GM12874 (cell line): ENCODE results near the gene LPCAT1.
A peak's percentile ranks its signal among the peaks of the same experiment; 100 is the strongest.

Experiments used
- TF ChIP-seq, protein P1 (sequence below): IDR thresholded peaks from 2 replicates; pipeline ENCODE4 v1.5.1; 2011; ENCODE audit warnings: low read depth, mild to moderate bottlenecking, control low read depth, low read length, moderate library complexity; ENCODE audit not compliant: insufficient read depth

Gene LPCAT1

DNA sequence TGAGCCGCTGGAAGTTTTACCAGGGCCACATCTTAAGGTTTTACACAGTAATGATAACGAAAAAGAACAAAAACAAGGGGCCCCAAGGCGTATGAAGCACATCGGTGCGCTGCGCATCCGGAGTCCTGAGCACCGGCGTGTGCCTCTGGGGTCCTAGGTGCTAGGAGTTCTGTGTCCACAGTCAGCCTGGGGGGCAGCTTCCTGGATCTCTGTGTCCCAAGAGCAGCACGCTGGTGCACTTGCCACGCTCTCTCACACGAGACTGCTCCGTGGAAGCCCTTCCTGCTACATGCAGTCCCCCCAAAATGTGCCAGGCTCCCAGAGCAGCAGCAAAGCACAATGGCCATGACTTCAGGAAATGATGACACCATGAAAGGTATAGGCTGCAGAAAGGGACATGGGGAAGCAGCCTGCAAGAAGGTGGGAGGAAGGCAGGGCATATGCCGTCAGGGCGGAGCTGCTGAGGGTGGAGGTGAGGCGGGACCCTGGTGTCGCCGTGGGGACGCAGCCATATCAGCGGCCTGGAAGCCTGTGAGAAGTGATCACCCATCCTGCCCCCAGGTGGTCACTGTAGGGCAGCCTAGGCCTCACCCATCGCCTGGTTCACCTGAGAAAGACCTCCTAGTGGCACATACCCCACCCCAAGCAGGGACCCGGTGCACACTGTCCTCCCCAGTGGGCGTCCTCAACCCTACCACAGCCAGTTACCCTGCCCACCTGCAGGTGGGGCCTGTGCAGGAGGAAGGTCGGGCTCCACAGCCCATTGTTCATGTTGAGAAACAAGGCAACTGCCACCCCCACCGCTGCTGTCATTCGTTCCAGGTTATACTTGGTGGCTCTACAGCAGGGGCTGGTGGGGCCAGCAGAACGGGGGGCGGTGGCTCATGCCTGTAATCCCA, 54.9 kb downstream of the LPCAT1 start:
- TF ChIP-seq, protein P1, sequence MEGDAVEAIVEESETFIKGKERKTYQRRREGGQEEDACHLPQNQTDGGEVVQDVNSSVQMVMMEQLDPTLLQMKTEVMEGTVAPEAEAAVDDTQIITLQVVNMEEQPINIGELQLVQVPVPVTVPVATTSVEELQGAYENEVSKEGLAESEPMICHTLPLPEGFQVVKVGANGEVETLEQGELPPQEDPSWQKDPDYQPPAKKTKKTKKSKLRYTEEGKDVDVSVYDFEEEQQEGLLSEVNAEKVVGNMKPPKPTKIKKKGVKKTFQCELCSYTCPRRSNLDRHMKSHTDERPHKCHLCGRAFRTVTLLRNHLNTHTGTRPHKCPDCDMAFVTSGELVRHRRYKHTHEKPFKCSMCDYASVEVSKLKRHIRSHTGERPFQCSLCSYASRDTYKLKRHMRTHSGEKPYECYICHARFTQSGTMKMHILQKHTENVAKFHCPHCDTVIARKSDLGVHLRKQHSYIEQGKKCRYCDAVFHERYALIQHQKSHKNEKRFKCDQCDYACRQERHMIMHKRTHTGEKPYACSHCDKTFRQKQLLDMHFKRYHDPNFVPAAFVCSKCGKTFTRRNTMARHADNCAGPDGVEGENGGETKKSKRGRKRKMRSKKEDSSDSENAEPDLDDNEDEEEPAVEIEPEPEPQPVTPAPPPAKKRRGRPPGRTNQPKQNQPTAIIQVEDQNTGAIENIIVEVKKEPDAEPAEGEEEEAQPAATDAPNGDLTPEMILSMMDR: no peak

DNA sequence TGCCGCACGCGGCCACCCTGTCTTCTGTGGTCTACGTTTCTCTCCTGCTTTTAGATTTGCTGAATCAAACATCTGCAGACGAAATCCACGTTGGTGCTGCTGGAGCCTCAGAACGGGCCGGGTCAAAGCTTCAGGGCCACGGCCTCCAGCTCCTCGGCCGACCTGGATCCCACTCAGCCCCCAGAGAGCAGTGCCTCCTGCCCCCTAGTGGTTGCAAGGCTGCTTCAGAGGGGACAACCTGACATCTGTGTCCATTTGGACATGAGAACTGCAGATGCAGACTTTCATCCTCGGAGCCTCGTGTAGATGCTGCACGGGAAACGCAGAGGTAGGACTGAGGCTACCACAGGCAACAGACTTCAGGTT, 55.5 kb downstream of the LPCAT1 start:
- TF ChIP-seq, protein P1: peak; percentile 51

DNA sequence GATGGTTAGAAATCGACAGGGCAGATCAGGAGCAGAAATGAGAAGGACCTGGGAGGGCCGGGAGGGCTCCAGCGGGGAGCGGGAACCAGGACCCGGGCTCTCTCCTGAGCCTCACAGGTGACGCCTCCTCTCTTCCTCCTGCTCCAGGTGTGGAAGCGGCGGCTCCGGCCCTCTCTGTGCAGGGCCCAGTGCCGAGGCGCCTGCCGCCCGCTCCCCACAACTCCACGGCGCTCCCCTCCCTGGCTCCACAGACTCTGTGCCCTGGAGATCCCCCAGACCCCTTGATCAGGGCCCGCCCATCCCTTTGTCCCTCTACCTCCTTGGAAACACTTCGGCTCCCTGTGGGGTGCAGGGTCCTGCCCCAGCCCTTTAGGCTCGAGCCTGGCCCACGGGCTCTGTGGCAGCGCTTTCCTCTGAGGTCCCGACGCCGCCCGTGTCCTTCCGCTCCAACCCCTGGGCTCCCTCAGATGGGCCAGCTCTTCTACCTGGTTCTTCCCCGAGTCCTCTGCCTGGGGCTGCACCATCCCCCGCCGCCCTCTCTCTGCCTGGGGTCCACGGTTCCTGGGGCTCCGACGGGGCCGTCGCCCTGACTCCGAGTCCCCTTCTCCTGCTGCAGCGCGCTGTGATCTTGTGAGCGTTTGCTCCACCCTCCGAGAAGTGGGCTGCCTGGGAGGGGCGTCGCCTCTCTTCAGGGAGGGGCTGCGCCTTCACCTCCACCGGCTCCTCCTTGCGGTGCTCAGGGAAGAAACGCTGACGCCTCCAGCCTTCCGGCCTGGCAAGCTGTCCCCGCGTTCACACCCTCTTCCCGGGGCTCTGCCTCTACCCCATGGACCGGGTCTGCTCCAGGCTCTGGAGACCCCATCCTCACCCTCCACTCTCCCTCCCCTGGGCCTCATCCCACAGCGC, 56.2 kb downstream of the LPCAT1 start:
- TF ChIP-seq, protein P1: no peak

DNA sequence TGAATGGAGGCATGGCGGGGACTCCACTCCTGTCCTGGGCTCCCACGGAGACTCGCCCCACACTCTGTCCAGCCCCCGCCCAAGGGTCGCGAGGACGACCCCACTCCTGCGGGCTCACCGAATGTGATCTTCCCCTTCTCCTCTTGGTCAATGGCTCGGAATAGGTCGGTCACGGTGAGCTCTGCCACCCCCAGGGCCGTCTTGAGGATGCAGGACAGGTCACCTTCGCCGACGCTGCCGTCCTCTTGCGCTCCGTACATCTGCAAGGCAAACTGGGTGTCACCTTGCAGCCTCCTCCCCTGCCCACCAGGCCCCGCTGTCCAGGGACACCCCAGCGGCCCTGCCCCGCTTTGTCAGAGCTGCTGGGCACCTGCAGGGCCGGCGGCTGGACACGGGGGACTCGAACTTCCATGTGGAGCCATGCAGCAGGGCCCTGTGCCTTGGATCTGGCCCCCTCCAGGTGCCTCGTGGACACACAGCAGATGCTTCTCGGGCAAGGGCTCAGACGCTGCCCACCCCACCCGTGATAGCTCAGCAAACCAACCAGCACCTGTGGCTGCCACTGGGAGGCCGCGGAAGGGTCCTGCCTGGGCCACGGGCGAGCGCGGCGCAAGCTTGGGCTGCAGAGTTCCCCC, 57.0 kb downstream of the LPCAT1 start:
- TF ChIP-seq, protein P1: no peak

DNA sequence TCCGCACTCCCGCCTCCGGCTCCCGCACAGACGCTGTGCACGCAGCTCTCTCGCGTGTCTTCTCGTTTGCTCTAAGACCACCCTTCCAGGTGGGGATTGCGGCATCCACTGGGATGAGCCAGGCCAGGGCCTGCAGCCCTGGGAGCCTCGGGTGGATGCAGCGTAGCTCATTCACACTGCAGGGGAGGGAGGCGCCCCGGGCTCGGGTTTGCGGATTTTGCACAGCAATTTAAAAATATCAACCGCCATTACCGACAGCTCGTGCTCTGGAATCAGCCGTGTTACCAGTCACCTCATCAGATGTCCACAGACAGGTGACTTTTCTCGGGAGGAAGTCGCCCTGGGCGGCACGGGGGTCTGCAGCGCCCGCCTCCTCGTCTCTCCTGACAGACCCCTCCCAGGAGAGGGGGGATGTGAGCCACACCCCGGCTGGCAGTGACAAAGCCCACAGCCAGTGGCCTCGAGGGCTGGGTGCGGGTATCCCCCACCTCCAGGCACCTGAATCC, 57.7 kb downstream of the LPCAT1 start:
- TF ChIP-seq, protein P1: no peak

DNA sequence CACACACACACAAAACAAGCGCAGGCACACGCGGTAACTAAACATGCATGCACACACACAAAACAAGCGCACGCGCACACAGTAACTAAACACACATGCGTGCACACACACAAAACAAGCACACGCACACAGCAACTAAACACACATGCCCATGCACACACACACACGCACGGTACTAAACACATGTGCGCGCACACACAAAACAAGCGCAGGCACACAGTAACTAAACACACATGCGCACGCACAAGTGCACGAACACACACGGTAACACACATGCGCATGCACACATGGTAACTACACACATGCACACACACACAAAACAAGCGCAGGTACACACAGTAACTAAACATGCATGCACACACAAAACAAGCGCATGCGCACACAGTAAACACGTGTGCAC, 58.6 kb downstream of the LPCAT1 start:
- TF ChIP-seq, protein P1: no peak

DNA sequence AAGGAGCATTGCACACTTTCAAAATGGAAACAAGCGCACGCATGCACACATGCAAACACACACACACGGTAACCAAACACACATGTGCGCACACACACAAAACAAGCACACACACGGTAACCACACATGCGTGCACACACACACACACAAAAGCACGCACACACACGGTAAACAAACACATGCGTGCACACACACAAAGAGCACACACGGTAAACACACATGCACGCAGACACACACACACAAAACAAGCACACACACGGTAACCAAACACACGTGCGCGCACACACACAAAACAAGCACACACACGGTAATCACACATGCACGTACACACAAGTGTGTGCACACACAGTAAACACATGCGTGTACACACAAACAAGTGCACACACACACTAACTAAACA, 59.2 kb downstream of the LPCAT1 start:
- TF ChIP-seq, protein P1: no peak
